Measurements from ENCODE around the gene NTNG1.

The NTNG1 gene

GRCh38 chr1:107272321-107272720 lies 131.5 kb downstream of the NTNG1 start:
- Histone ChIP-seq H3K4me3 (no peak overlapping the region), H3K27me3 (no peaks in the 10 kb centered on the region), H3K27ac (no peak overlapping the region), H3K4me1 (no peaks in the 10 kb centered on the region), H3K36me3 (no peaks in the 10 kb centered on the region), H3K9me3 (no peaks in the 10 kb centered on the region)
- DNase-seq: no peak
- TF ChIP-seq CTCF (IDR thresholded peaks at IDR 0.05): no peak
- intact Hi-C loops (cut with DNase I; ENCODE audit: low total_unique reads): no loop called here

- no peak for TF ChIP-seq CTCF (IDR thresholded peaks at IDR 0.05)
- H3K9me3 ChIP-seq: no peaks in the 10 kb centered on the region
- no peaks in the 10 kb centered on the region for H3K4me1 ChIP-seq
- no peaks in the 10 kb centered on the region for H3K27me3 ChIP-seq
- H3K36me3 ChIP-seq: no peaks in the 10 kb centered on the region
- DNase-seq: no peak
- H3K27ac ChIP-seq: no peak overlapping the region
- intact Hi-C loops (cut with DNase I; ENCODE audit: low total_unique reads): no loop called here
- no peak overlapping the region for H3K4me3 ChIP-seq
Measured at GRCh38 chr1:107273515-107273914, 132.7 kb downstream of the NTNG1 start.

- H3K4me1 ChIP-seq: no peaks in the 10 kb centered on the region
- TF ChIP-seq CTCF (IDR thresholded peaks at IDR 0.05): no peak
- no peak overlapping the region for H3K27ac ChIP-seq
- no peak overlapping the region for H3K4me3 ChIP-seq
- DNase-seq: no peak
- no peaks in the 10 kb centered on the region for H3K36me3 ChIP-seq
- no peaks in the 10 kb centered on the region for H3K9me3 ChIP-seq
- intact Hi-C loops (cut with DNase I; ENCODE audit: low total_unique reads): no loop called here
- H3K27me3 ChIP-seq: no peaks in the 10 kb centered on the region
Measured at GRCh38 chr1:107274227-107274626, 133.4 kb downstream of the NTNG1 start.

GRCh38 chr1:107276247-107276646 lies 135.4 kb downstream of the NTNG1 start:
- no peaks in the 10 kb centered on the region for H3K36me3 ChIP-seq
- H3K4me1 ChIP-seq: no peaks in the 10 kb centered on the region
- DNase-seq: no peak
- H3K27me3 ChIP-seq: no peaks in the 10 kb centered on the region
- no peak overlapping the region for H3K4me3 ChIP-seq
- H3K9me3 ChIP-seq: no peaks in the 10 kb centered on the region
- TF ChIP-seq CTCF (IDR thresholded peaks at IDR 0.05): no peak
- intact Hi-C loops (cut with DNase I; ENCODE audit: low total_unique reads): no loop called here
- H3K27ac ChIP-seq: no peak overlapping the region

- Histone ChIP-seq H3K4me3 (no peak overlapping the region), H3K36me3 (no peaks in the 10 kb centered on the region), H3K27me3 (no peaks in the 10 kb centered on the region), H3K9me3 (no peaks in the 10 kb centered on the region), H3K27ac (no peak overlapping the region), H3K4me1 (no peaks in the 10 kb centered on the region)
- DNase-seq: no peak
- no peak for TF ChIP-seq CTCF (IDR thresholded peaks at IDR 0.05)
- intact Hi-C loops (cut with DNase I; ENCODE audit: low total_unique reads): no loop called here
Measured at GRCh38 chr1:107277022-107277421, 136.2 kb downstream of the NTNG1 start.

GRCh38 chr1:107286125-107286524 lies 145.3 kb downstream of the NTNG1 start:
- Histone ChIP-seq H3K27ac (no peak overlapping the region), H3K9me3 (no peaks in the 10 kb centered on the region), H3K36me3 (no peaks in the 10 kb centered on the region), H3K27me3 (no peaks in the 10 kb centered on the region), H3K4me3 (no peak overlapping the region), H3K4me1 (no peaks in the 10 kb centered on the region)
- no peak for TF ChIP-seq CTCF (IDR thresholded peaks at IDR 0.05)
- intact Hi-C loops (cut with DNase I; ENCODE audit: low total_unique reads): no loop called here
- no peak for DNase-seq

Data from tibial artery (tissue), 4 donors.